ENCODE measurements around the gene XAB2.
"Not testable (repeated sequence)": the region's sequence is repeated elsewhere in the genome, so short reads cannot be mapped to it uniquely, and the experiment has no call there.

Gene XAB2

GRCh38 chr19:7650148-7650547, 20.8 kb upstream of the XAB2 start:
- in situ Hi-C loops (cut with HindIII; ENCODE audit: low sequenced_read_pairs) = no loop called here

GRCh38 chr19:7648265-7649014, 19.1 kb upstream of the XAB2 start:
- in situ Hi-C loops (cut with HindIII; ENCODE audit: low sequenced_read_pairs) = no loop called here

- in situ Hi-C loops (cut with HindIII; ENCODE audit: low sequenced_read_pairs) = no loop called here
Observed at GRCh38 chr19:7647156-7647555, 17.8 kb upstream of the XAB2 start.

DNA sequence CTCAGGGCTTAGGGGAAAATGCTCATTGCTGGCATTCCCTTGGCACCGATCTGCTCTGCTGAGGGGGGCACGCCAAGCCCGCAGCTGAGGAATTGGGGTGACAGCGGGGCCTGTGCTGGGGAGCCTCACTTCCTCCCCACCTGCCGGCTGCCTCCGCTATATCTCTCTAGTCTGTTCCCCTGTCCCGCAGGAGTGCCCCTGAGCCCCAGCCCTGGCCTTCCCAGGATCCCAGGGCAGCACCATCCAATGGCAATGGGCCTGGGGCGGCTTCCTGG, 17.0 kb upstream of the XAB2 start:
- in situ Hi-C loops (cut with HindIII; ENCODE audit: low sequenced_read_pairs) = no loop called here

GRCh38 chr19:7645656-7646425, 16.5 kb upstream of the XAB2 start:
- in situ Hi-C loops (cut with HindIII; ENCODE audit: low sequenced_read_pairs) = no loop called here

- in situ Hi-C loops (cut with HindIII; ENCODE audit: low sequenced_read_pairs) = no loop called here
Observed at GRCh38 chr19:7645163-7645562, 15.8 kb upstream of the XAB2 start.

DNA sequence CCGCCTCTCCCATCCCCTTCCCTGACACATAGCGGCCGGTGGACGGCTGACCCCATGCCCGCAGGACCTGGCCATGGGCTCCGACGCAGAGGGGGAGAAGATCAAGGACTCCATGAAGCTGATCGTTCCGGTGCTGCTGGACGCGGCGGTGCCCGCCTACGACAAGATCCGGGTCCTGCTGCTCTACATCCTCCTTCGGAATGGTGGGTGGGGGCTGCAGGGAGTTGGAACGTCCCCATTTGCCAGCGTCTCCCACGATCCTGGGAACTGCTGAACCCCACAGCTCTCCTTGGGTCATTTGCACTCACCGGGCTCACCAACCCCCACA, 15.2 kb upstream of the XAB2 start:
- in situ Hi-C loops (cut with HindIII; ENCODE audit: low sequenced_read_pairs) = no loop called here

DNA sequence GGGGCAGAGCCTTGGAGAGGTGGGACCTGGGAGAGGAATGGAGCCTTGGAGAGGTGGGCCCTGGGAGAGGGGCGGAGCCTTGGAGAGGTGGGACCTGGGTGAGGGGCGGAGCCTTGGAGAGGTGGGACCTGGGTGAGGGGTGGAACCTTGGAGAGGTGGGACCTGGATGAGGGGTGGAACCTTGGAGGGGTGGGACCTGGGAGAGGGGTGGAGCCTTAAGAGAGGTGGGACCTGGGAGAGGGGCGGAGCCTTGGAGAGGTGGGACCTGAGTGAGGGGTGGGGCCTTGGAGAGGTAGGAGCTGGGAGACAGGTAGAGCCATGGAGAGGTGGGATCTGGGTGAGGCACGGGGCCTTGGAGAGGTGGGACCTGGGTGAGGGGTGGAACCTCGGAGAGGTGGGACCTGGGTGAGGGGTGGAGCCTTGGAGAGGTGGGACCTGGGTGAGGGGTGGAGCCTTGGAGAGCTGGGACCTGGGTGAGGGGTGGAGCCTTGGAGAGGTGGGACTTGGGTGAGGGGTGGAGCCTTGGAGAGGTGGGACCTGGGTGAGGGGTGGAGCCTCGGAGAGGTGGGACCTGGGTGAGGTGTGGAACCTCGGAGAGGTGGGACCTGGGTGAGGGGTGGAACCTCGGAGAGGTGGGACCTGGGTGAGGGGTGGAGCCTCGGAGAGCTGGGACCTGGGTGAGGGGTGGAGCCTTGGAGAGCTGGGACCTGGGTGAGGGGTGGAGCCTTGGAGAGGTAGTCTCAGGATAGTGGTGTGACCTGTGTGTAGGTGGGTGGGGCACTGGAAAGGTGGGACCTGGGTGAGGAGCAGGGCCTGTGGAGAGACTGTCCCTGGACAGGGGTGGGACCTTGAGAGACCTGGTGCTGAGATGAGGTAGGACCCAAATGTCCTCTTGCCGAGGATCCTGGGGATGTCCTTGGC, 14.5 kb upstream of the XAB2 start:
- in situ Hi-C loops (cut with HindIII; ENCODE audit: low sequenced_read_pairs) = not testable (repeated sequence)

- in situ Hi-C loops (cut with HindIII; ENCODE audit: low sequenced_read_pairs) = no loop called here
Observed at GRCh38 chr19:7643031-7643415, 13.7 kb upstream of the XAB2 start.

DNA sequence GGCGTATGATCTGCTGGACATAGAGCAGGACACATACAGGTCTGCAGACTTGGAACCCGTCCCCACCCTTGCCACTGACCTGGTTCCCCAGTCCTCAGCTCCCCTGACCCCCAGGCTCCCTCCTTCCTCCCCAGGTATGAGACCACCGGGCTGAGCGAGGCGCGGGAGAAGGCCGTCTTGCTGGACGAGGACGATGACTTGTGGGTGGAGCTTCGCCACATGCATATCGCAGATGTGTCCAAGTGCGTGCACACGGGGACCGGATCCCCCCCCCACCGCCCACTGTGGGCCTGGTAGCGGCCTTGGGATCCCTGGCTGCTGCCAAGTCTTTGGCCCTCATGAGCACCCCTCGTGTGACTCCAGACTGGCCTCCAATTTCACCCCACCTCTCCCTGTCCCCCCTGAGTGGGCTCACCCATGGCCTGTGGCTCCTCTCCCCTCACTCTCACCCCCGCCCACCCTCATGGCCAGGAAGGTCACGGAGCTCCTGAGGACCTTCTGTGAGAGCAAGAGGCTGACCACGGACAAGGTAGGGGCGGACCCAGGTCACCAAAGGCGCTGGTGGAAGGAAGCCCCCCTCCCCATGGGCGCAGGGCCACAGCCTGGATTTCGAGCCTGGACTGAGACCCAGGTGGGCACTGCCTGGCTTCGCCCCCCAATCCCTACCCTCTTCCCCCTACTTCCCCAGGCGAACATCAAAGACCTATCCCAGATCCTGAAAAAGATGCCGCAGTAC, 13.1 kb upstream of the XAB2 start:
- in situ Hi-C loops (cut with HindIII; ENCODE audit: low sequenced_read_pairs) = no loop called here

- in situ Hi-C loops (cut with HindIII; ENCODE audit: low sequenced_read_pairs) = no loop called here
Observed at GRCh38 chr19:7641290-7642276, 12.2 kb upstream of the XAB2 start.

GRCh38 chr19:7640803-7641202, 11.5 kb upstream of the XAB2 start:
- in situ Hi-C loops (cut with HindIII; ENCODE audit: low sequenced_read_pairs) = no loop called here

- in situ Hi-C loops (cut with HindIII; ENCODE audit: low sequenced_read_pairs) = no loop called here
Observed at GRCh38 chr19:7639863-7640348, 10.6 kb upstream of the XAB2 start.

DNA sequence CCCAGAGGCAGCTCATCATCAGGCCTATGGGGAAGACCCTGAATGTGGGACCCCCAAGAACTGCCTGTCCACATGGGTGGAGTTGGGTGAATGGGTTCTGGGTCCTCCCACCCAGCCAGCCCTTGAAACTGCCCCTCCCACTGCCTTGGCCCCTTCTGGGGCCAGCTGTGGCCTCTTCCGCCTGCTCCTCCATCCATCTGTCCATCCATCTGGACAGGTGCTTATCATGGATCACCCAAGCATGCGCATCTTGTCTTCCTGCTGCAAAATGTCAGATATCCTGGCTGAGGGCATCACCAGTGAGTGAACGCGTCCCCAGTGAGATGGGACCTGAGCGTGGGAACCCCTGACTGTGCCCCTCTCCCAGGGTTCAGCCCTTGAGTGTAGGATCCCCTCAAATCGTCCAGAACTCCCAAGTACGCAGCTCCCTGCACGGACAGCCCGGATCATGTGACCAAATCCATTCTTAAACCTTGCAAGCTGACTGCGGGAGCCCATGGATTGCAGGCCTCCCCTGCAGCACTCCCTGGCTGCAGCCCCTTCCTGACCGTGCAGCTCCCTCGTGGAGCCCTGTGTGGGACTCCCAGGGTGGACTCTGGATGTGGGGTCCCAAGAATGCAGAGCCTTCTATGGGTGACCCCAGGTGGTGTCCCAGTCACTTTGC, 9.6 kb upstream of the XAB2 start:
- in situ Hi-C loops (cut with HindIII; ENCODE audit: low sequenced_read_pairs) = no loop called here

- in situ Hi-C loops (cut with HindIII; ENCODE audit: low sequenced_read_pairs) = no loop called here
Observed at GRCh38 chr19:7637374-7638256, 8.3 kb upstream of the XAB2 start.

- in situ Hi-C loops (cut with HindIII; ENCODE audit: low sequenced_read_pairs) = no loop called here
Observed at GRCh38 chr19:7636691-7637373, 7.5 kb upstream of the XAB2 start, which contains the start of gene STXBP2. TSS of gene STXBP2 (plus strand) at chr19:7637110. CDS start at chr19:7637150, 40 bp downstream.

DNA sequence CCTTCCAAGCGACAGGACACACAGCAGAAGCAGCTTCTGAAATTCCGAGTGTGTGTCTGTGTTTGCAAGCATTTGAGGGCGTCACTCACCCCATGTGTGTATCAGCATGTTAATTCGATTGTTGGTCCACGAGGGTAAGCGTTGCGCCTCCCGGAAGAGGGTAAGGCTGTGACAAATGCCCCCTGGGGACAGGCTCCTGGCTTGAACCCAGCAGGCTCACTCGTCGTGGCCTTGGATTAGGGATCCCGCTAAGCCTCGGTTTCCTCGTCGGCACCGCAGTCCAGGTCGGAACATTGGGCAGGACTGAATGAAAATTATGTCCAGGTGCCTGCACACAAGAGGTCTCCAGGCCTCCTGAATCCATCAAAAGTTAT, 7.0 kb upstream of the XAB2 start:
- in situ Hi-C loops (cut with HindIII; ENCODE audit: low sequenced_read_pairs) = no loop called here

- in situ Hi-C loops (cut with HindIII; ENCODE audit: low sequenced_read_pairs) = no loop called here
Observed at GRCh38 chr19:7635670-7636069, 6.3 kb upstream of the XAB2 start.

All from endothelial cell of hepatic sinusoid (primary cell).